HG03196 (cell line): ENCODE data around the gene C8A.

Experiments used
- ATAC-seq: cut with Tn5 transposase; IDR thresholded peaks from one replicate; pipeline ENCODE4 v1.9.1; 2021; ENCODE audit not compliant: unreplicated experiment

Gene C8A

DNA sequence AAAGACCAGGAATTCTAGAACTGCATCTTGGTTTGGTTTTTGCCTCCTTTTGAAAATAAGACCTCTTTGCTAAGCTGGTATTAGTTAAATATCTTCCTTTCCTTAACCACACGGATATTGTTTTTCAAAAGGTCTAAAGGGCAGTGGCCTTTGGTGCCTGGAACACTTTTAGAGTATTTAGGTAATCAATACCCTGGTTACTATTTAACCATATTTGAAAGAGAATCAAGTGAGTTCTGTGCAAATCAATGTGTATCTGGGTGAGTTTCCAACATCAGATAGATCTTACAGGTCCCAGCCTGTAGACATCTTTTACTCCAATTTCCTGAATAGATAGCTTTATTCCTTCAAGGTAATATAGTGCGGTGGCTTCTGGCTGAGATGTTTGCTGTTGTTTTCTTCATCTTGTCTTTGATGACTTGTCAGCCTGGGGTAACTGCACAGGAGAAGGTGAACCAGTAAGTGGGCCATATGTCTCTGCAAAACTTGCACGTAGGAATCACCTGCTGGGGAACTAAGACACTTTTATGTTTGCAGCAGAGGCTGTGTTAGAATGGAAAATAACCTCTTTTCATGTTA, at the start of gene C8A:
C8A (plus strand) TSS at position 277 of the 579 bp plus-strand sequence; CDS start at position 382, 105 bp downstream.
- ATAC-seq: no peak

DNA sequence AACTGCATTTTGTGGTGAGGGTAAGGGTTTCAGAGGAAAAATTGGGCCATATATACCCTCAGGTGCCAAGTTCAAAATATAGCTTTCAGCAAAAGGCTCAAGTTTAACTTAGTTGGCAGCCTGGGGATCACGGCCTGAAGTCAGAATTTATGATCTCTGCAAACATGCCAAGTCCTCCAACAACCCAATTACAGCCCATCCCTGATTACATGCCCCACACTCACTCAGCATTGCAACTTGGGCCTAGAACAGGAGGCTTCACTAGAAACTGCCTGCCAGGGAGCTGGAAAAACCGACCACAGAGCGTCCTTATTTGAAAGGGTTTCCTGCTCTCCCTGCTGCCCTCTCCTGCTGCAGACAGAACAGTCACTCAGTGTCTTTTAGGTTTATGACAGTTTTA, 47.8 kb upstream of the C8A start:
- no peak for ATAC-seq

DNA sequence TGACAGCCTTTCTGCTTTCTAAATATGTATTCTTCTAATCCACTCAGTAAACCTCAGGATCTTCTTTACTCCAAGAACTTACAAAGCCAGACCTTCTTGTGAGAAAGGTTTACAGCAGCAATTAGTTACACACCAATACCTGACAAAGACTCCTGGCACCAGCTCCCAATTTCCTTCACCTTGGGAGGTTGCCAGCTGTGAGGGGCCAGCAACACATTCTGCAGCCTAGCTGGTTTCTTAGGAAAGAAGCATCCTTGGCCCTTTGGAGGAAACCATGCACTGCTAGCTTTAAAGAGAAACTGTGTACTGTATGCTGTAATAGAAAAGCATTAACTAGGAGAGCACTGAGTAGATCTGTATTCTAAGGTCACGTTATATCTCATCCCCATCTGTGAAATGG, 46.2 kb upstream of the C8A start:
- ATAC-seq: no peak

DNA sequence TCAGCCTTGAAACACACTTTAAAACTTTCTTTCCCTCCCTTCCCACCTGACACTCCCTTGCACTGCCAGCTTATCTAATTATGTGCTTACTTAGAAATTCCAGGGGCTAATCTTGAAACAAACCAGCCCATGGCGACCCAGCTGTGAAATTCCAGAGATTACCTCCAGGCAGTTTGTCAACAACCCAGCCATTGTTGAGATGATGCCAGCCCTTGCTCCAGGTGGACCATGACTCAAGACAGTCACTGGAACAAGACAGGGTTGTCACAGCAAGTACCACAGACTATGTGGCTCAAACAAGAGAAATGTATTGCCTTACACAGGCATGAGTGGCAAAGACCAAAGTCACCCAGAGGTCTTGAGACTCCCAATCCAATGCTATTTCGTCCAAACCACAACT, 43.3 kb upstream of the C8A start:
- no peak for ATAC-seq

DNA sequence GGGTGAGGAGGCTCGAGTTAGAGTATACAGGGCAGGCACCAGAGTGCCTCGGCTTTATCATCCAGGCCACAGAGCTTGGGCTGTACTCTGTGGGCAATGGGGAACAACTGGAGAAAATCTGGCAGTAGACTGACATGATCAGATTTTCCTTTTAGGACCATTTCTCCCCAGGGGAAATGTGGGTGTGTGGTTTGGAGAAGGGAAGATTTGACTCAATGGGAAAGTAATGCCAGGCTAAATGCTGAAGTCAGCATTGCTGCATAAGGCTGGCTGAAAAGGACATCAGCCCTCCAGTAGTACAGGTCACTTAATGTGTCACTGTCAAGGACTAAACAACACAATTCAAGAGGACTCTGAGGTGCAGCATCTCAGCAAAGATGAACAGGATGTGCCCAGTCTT, 40.4 kb upstream of the C8A start:
- no peak for ATAC-seq

DNA sequence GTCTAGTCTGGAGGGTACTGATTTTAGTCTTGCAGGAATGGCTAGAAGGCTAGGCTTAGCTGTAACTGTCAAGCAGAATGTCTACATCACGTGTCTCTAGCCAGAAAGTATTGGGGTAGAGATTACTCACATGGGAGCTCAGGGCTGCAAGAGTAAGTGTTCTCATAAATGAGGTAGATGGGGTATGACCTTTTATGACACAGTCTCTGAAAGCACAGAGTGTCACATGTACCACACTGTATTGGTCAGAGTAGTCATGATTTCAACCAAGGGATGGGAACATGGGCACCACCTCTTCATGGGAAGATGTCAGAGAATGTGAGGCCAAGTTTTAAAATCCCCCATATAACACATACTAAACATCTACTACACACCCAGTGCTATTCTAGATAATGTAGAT, 38.3 kb upstream of the C8A start:
- ATAC-seq: no peak

DNA sequence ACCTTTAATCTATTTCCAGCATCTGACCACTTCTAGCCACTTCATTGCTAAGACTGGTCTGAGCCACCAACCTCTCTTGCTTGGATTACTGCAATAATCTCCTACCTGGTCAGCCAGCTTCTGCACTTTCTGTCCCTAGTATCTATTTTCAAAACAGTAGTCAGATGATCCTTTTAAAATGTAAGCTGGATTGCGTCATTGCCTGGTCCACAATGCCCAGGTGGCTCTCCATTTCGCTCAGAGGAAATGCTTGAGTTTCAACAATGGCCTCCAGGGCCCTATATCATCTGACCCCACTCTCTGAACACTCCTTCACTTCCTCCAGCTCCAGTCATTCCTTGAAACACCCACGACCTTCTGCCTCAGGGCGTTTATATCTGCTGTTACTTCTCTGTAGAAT, 37.7 kb upstream of the C8A start:
- peak; percentile 54 for ATAC-seq

DNA sequence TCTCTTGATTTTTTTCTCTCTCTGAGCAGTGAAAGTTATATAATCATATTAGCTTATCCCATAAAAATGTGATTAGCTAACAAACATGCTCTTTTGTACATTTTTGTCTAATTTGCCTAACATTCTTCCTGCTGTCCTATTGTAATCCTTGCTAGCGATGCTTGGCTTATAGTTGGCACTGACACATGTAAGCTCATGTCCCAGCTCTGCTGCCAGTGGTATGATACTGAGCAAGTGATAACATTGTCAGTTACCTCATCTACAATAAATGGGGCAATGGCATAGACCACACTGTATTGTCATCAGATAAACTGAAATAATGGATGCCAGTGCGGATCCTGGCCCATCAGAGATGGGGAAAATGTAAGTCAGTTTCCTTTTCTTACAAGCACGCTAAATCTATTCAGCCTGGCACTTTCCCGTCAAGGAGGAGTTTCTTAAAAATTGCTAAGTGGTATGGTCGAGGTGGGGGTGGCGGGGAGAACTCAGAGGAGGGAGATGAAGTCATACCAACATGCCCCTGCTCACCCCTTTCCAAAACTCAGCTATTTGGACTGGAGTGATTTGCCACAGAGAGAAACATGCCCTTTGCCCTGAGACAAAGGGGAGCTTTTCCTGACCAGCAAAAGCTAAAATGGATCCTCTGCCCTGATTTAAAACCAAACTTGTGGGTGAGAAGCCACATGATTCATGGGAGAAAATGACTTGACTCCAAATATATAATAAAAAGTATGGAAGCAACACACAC, 36.7 kb upstream of the C8A start:
- no peak for ATAC-seq

DNA sequence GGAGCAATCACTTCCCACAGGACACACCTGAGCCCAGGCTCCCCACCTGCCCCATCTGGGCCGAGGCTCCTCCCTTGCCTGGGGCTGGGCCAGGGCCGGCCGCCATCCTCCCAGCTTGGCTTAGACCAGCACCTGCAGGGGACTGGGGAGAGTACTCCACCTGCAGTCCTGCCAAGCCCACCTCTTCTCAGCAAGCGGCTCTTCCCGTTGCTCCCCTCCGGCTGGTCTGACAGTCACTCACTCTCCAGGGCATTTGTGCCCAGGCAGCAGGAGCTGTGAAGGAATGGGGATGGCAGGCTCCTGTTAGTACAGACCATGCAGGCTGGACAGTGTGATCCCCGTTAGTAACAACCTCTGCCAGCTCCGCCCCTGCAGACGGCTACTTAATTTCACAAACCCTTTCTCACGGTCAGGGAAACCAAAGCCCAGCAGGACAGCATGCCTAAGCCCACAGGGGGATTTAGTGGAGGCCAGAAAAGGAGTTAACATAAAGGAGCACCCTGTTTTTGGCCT, 35.2 kb upstream of the C8A start, which contains the start of gene FYB2:
FYB2 (minus strand) TSS at position 18 of the 513 bp plus-strand sequence. CDS start 114 bp downstream, outside the sequence.
- ATAC-seq: no peak

DNA sequence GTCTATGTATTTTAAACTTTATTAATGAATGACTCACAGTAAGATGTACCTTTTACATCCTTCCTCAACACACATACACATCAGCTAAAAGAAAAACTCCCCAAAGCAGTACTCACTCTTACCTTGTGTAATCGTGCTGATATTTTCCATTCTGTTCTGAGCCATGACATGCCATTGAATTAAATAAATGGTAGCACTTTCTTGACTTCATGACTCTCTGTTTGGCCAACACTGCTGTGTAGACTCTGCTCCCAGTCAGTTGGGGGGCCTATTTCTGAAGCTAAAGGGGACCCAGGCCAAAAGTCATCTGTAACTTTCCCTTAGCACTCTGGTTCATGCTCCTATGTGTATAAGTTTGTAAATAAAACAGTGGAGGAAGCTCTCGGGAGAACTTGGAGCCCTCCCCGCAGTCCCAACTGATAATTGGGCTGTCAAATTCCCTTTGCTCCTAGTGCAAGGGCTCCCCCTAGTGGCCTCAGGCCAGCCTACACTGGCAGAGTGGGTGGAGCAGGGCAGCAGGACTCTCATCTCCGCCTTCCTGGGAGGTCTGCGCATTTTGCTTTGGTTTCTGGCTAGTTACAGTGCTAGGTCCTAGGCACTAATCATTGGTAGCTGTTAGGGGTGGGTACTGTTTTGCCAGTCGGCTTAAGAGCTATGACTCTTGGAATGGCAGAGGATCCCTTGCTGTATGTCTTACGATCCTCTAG, 33.7 kb upstream of the C8A start:
- ATAC-seq: peak; percentile 69

DNA sequence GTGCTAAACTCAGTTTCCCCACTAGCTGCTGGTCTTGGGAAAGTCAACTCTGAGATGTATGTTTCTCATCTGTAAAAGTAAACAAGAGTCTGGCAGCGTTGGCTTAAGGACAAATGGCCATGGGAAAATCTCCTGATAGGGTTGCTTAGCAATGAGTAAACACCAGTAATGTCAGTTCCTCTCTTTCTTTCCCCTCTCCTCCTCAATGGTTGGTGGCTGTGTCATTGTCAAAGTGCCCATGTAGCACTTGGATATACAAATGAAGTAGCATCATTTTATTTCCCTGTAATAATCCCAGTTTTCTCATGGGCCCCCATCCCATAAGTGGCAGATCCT, 33.2 kb upstream of the C8A start:
- ATAC-seq: no peak

DNA sequence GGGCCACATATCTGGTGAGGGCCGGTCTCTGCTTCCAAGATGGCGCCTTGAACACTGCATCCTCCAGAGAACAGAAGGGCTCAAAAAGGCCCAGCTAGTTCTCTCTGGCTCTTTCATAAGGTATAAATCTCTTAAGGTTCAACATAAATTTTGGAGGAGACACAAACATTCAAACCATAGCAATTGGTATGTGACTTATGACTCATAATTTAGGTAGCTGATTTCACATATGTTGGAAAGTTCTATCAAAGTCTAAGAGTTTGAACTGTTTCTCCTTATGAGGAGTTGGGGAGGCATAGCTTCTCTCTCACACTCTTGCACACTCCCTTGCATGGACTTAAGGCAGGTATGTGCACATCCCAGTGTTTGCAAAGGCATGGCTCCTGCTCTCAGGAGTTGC, 30.3 kb upstream of the C8A start:
- no peak for ATAC-seq

DNA sequence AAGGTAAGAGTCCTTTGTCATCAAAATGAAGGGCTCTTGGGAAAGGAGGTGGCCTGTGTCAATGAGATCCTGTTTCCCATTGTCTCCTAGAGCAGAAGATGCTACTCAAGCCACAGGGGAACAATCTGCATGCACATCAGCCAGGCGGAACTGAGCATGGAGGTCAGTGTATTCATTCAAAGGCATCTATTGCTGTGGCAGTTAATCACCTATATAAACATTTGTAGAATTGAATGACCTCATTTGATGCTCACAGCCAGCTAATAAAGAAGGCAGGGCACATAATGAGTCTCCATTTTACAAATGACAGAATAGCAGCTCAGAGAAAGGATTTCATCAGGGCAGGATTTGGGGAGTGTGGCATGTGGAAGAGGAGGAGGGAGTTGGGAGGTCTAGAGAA, 29.7 kb upstream of the C8A start:
- no peak for ATAC-seq

DNA sequence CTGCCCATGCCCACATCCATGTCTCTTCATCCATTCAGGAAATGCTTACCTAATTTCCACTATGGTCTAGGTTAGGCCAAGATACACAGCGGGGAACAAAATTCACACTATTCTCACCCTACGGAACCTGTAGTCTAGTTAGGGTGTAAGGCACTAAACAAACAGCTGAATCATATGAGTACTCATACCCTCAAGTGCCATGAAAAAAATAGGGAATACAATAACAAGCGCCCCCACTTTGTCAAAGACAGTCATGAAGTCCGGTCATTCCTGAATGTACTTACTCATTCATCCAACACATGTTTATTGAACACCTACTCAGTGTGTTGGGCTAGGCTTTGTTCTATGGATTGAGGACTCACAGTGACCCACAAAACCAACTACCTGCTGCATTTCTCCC, 29.2 kb upstream of the C8A start:
- ATAC-seq: no peak

DNA sequence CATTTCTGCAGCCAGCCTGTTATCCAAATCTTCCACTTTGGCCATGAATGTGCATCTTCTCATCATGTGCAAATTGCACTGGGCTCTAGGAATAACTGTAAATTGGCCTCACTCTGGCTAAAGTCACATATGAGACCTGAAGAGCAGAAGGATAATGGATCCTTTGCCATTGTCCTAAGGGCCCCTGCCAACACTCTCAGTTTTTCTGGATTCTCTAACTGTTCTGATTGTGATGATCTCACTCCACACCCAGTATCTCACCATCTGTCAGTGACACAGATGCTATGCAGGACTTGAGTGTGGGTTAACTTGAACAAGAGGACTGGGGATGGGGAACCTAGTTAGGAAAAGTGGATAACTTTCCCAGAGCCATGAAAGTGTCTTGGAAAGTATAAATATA, 26.9 kb upstream of the C8A start:
- no peak for ATAC-seq

DNA sequence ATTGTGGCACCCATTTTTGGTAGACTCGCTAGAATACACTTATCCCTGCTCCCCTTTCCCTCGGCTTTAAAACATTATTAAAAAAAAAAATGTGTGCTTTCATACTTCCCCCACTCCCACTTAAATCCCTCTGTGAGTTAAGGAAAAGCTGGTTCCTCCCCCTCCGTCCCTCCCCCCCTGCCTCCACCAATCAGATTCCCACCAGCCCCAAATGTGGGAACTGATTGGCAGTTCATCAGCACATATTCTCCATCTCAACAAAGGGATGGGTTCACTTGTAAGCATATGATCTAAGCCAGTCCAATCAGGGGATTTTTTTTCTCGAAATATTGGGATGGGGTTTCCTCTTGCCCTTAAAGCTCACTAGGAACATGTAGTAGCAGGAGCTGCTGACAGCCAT, 24.5 kb upstream of the C8A start:
- ATAC-seq: no peak

DNA sequence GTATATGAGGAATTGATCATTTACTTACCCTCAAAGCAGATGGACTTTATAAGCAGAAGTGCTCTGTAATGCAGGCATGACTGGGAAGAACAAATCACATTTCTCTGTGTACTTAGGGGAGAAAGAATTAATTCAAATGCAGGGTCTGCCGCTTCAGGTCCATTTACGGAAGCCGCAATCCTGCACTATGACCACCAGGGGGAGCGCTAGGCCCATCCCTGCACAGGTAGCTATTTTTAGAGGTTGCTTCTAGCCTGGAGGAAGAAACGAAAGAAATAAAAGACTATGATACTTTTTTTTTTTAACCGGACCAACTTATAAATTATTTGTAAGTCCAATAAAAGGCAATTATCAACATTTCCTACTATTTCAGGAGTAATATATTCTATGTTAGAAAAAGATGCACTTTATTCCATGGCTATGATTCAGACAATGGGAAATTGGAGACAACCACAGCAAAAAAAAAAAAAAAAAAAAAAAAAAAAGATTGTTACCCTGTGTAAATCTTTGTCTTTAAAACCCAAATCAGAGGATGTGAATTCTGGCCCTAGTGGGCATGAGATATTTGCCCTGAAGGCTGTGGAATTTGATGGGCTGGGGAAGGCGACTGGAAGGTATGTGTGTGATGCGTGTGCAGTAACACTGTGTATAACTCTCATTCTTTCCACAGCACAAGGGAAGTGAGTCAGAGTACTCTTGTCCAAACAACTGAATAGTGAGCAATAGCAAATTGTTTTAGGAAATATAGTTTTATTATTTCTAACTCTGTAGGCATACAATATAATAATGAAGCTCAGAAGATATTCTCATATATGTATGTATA, 22.5 kb upstream of the C8A start:
- ATAC-seq: peak; percentile 58

DNA sequence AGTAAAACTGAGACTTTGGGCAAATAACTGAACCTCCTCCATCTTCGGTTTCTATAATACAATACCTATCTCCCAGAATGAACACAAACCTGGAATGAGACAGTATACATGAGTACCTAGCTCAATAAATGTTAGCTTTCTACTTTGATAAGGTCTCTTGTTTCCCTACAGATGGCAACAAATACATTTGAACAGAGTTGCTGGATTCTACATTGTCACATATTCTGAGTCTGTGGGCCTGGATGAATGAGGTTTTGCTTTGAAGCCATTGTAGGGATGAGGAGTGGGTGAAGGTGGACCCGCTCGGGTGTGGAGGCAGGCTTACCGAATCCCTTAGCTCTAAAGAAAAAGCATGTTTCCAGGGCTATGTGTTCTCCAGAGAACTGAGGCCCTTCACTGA, 21.5 kb upstream of the C8A start:
- ATAC-seq: no peak

DNA sequence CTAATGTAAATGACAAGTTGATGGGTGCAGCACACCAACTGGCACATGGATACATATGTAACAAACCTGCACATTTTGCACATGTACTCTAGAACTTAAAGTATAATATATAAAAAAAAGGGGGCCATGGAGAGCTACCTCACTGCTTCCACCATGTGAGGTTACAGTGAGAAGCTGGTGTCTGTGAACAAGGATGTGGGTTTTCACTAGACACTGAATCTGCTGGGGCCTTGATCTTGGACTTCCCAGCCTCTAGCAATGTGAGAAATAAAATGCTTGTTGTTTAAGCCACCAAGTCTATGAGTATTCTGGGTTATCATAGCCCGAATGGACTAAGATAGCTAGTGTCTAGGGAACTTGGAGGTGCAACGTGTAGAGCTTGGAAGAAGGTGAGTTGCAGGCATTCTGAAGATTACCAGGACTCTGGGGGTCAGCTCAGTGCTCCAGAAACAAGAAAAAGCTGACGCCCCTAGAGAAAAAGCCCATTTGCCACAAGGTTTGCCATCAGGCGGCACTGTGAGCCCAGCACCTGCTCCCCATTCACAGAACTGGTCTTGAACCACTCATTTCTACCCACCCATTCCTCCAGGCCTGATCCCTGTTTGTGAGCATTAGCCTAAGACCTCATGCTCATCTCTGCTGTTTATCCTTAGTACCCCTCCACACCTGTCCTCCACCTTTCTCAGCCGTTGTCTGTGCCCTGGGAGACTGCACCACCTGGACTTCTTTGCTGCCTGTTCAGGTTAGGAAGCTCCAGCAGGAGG, 20.3 kb upstream of the C8A start:
- no peak for ATAC-seq

DNA sequence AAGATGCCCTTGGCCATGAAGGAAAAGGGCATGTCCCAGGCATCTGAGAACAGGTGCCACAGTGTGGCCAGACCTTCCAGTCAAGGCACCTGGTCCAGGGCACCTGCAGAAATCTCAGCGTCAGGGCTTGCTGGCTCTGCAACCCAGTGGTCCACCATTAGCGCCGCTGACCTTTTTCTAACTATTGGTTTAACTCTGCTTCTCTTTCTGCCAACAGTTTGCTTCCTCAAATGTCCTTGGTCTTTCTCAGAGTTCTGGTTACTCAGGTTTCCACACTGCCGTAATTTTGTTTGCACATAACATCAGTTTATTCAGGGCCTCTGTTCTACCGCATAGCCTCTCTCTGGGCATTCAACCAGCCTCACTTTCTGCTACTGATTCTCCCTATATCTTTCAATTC, 18.9 kb upstream of the C8A start:
- no peak for ATAC-seq

DNA sequence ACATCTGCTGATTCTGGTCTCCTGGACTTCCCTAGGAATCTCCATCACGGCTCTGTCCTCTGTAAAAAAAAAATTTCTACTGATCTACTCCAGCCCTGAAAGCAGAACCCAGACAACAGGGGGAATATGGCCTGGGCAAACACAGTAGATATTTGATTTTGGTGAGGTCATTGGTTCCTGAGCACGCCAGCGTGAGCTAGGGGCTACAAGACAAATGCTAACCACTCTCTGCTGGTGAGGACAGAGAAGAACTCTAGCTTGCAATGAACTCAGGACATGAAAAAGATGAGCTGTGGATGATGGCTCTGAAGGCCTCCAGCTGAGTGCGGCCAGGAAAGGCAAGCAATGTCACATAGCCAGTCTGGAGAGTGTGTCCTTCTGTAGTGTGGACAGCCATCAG, 18.2 kb upstream of the C8A start:
- no peak for ATAC-seq
